Measurements from ENCODE around the gene PARL. TPM values are rescaled to one million over a fixed set of nuclear protein-coding genes. Genes with fewer than 3 reads are reported as not detected.
A peak's percentile ranks its signal among the peaks of the same experiment; 100 is the strongest.

Gene PARL
- polyA plus RNA-seq, 6 donors from 2014 or later = 103 to 142 (median 109) TPM

DNA sequence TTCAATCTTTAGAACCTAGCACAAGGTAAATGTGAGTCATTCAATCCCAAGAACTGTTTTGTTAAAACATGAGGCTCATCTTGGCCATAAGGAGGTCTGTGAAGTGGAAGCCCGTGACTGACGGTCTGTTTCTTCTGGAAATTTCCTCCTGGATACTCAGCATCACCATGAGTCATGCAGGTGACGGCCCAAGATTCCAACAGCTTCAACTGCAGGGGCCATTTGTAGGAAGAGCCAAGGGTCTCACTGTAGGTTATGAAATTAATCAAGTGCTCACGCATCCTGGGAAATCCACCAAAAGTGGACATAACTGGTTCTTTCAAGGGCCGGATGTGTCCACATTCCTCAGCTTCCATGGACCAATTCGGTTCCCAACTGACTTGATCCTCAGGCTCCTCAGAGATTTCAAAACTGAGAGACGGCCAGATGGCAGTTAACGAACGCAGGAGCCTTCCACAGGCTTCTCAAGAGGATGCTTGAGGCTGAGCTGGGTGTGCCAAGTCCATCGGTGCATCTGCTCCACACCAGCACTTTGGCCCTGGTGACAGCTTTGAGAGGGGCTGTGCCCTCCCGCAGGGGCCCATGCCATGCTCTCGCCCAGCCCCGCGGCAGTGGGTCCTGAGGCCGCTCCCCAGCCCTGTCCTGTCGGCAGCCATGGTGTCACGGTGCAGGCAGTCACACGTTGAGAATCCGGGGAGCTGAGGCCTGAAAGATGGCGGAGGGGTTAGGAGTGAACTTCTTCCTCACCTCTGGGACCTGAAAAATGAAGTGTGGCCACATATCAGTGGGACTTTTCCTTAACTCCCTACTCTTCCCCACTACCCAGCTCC, 67.8 kb downstream of the PARL start:
- DNase-seq = no peak
- H3K27me3 Mint-ChIP-seq = no peaks in the 10 kb centered on the region
- ATAC-seq (ENCODE audit: low read depth in 2 of 2) = no peak
- no peak overlapping the region for H3K4me3 Mint-ChIP-seq
- no peaks in the 10 kb centered on the region for H3K4me1 Mint-ChIP-seq
- H3K36me3 Mint-ChIP-seq = peaks cover 8 to 14% of the 10 kb centered on the region in 2 donors
- no peaks in the 10 kb centered on the region for H3K9me3 Mint-ChIP-seq
- peak overlapping the region in 1 of 6 donors; percentile 86 for H3K27ac Mint-ChIP-seq

DNA sequence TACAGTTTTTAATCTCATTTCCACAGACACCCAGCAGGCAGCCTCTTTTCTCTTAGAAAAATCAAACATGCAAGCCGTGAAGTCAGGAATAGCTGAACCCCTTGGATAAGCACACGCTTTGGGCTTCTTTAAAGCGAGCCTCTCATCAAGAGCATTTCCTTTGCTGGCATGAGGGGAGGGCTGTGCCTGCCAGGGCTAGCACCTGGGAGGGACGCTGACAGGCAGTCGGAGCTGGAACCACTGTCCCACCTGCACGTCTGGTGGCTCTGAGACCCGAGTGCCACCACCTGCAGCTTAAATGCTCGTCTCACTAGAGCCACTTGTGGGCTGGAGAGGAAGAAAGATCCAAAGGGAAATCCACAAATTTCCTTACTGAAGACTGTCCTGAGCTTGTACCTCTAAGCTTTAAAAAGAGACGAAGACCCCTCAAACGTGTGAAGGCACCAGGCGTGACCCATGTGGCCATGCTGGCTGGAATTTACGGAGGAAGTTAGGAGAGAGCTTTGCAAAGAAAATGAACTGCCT, 68.7 kb downstream of the PARL start:
- peaks cover 0 to under 1% (median 0%) of the 10 kb centered on the region in 3 donors for H3K4me1 Mint-ChIP-seq
- ATAC-seq (ENCODE audit: low read depth in 2 of 2) = no peak
- no peaks in the 10 kb centered on the region for H3K27me3 Mint-ChIP-seq
- no peak for DNase-seq
- H3K27ac Mint-ChIP-seq = peak overlapping the region in 1 of 6 donors; percentile 56
- no peak overlapping the region for H3K4me3 Mint-ChIP-seq
- H3K36me3 Mint-ChIP-seq = peaks cover 13 to 14% of the 10 kb centered on the region in 2 donors
- H3K9me3 Mint-ChIP-seq = no peaks in the 10 kb centered on the region

DNA sequence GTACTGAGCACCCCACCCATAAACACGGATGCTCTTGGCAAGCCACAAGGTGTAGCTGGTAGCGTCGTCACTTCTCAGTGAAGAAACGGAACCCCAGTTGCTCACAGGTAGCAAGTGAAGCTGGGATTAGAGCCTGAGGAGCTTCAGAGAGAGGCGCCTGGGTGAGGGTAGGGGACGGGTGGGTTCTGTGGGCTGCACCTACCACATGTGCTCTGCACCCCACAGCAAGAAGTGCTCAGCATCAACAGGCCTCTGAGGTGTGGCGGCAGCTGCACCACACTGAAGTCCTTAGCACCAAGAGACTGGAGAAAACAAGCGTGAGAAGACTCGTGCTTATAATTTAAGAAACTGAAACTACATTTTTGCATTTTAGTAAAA, 69.1 kb downstream of the PARL start:
- no peaks in the 10 kb centered on the region for H3K9me3 Mint-ChIP-seq
- peaks cover 14 to 18% of the 10 kb centered on the region in 2 donors for H3K36me3 Mint-ChIP-seq
- no peak for ATAC-seq (ENCODE audit: low read depth in 2 of 2)
- no peak for DNase-seq
- H3K27ac Mint-ChIP-seq = no peak overlapping the region
- no peaks in the 10 kb centered on the region for H3K27me3 Mint-ChIP-seq
- H3K4me1 Mint-ChIP-seq = peaks cover 0 to 3% (median 0%) of the 10 kb centered on the region in 3 donors
- H3K4me3 Mint-ChIP-seq = no peak overlapping the region

DNA sequence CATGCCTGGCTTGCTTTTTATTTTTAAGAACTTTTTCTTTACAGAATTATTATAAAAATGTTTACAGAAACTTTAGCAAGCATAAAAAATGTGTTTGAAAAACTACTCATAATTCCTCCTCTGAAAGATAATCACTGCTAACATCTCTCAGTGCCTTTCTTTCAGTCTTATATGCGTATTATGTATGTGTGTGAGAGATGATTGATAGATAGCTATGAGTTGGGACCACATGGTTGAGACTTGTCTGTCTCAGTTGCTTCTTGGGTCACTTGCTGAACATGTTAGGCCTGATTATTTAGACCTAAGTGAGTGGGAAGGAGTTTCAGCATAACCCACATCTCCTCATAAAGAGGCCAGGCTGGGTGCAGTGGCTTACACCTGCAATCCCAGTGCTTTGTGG, 70.4 kb downstream of the PARL start:
- DNase-seq (no peak), ATAC-seq (ENCODE audit: low read depth in 2 of 2) (no peak)
- Mint-ChIP-seq H3K27me3 (no peaks in the 10 kb centered on the region), H3K27ac (peak overlapping the region in 1 of 6 donors; percentile 1), H3K4me1 (peaks cover 0 to 3% (median 2%) of the 10 kb centered on the region in 3 donors), H3K9me3 (no peaks in the 10 kb centered on the region), H3K36me3 (peaks cover 15 to 31% of the 10 kb centered on the region in 2 donors), H3K4me3 (no peak overlapping the region)

DNA sequence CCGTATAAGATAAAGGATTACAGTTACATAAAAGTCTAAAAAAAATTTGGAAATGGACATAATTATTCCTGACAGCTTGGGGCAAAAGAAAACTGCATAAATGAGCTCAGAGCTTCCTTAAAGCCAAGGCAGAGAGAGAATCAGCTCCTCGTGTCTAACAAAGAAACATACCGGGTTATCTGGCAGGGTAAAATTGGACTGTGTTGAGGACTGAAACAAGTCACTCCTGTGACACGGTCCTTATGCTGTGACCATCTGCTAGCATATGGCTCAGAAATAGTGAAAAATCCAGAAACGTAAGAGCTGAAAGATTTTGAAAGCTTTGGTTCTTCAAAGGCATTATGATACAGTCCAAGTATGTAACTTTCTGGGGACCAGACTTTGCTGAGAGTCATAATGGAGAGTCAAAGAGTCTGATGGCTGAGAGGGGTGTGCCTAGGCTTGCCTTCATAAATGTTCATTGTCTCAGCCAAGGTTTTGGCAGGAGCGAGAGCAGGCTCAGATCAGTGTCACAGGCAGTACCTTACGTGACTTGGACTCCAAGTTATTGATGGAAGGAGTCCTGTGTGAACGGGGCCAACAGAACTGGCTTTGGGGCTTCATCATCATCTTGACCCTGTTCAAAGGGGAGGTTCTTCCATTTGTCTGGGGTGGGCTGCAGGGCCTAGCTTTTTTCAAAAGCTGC, 71.8 kb downstream of the PARL start:
- ATAC-seq (ENCODE audit: low read depth in 2 of 2) (no peak), DNase-seq (no peak)
- Mint-ChIP-seq H3K27me3 (no peaks in the 10 kb centered on the region), H3K36me3 (peaks cover 22 to 31% of the 10 kb centered on the region in 2 donors), H3K9me3 (no peaks in the 10 kb centered on the region), H3K4me3 (no peak overlapping the region), H3K27ac (peak overlapping the region in 2 of 6 donors; percentile 24 to 27), H3K4me1 (peaks cover 0 to 3% (median 2%) of the 10 kb centered on the region in 3 donors)

DNA sequence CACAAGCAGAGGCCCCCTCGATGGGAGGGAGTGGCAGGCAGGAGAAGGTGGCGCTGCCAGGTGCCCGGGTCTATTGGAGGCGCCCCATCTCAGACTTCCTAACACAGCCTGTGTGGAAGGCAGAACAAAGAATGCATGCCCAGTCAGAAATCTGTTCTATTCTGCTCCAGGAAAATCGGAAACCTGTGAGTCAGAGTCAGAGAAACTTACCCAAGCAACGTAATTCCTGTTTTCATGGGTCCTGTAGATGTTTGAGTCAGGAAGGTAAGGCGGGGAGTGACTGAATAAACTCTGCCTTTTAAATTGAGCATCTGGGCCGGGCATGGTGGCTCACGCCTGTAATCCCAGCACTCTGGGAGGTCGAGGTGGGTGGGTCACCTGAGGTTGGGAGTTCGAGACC, 73.0 kb downstream of the PARL start:
- Mint-ChIP-seq H3K27me3 (no peaks in the 10 kb centered on the region), H3K27ac (no peak overlapping the region), H3K9me3 (no peaks in the 10 kb centered on the region), H3K4me1 (peaks cover 0 to 3% (median 2%) of the 10 kb centered on the region in 3 donors), H3K4me3 (no peak overlapping the region), H3K36me3 (peaks cover 29 to 41% of the 10 kb centered on the region in 2 donors)
- no peak for ATAC-seq (ENCODE audit: low read depth in 2 of 2)
- DNase-seq = no peak

DNA sequence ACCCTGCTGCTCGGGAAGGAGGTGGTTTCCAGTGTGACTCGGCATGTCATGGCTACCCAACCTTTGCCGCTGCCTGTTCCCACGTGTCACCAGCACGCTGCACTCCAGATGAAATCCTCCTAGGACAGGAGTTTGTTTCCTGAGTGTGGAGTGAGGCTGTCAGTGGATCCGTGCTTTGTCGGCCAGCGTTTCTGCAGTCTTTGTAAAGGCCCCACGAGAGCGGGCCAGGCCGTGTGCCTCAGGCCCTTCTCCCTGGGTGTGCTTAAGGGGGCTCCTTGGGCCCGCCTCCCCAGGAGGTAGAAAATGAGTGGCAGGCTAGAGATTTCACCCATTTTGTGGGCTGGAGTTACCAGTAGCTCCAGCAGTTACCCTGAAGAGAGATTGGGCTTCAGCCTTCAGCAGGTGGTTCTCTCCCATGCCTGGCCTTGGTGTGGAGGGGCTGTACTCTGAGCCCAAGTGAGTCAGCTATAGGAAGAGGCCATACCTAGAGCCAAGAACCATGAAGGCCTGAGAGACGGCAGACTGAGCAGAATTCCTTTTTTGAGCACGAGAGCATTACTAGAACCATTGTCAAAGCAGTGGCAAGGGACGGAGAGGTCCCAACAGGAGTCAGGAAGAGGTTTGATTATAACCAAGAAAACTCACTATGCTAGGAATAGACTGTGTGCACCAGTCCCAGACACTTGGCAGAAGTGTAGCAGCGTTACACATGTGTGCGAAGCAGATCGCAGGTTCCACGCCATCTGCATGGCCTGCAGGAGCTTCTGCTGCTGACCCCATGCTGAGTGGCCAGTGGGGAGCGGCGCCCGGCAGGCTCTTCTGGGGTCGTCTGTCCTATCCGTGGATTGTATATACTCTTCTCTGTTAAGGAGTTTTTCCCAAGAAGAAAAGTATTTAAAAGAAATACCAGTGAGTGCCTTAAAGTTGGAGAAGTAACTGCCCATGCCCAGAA, 73.8 kb downstream of the PARL start:
- H3K36me3 Mint-ChIP-seq = peaks cover 27 to 38% of the 10 kb centered on the region in 2 donors
- H3K27me3 Mint-ChIP-seq = no peaks in the 10 kb centered on the region
- H3K4me1 Mint-ChIP-seq = peaks cover 0 to 3% (median 2%) of the 10 kb centered on the region in 3 donors
- peak overlapping the region in 1 of 6 donors; percentile 23 for H3K27ac Mint-ChIP-seq
- ATAC-seq (ENCODE audit: low read depth in 2 of 2) (no peak), DNase-seq (no peak)
- no peak overlapping the region for H3K4me3 Mint-ChIP-seq
- H3K9me3 Mint-ChIP-seq = no peaks in the 10 kb centered on the region

DNA sequence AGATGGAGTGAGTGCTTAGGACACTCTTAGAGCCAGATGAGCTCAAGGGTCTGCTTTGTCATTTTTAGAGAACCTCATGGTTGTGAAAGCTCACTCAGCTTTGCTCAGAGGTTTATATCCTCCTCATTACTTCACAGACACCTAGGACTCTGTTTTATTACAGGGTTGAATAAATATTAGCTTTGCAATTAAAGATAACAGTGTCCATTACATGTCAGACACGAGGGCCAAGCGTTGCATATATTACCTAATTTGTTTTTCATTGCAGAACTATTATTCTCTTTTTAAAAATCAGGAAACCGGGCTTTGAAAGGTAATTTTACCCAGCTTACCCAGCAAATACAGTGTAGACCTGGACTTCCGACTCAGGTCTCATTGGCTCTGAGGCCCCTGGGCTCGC, 75.4 kb downstream of the PARL start:
- H3K4me1 Mint-ChIP-seq = peaks cover 0 to 3% (median 2%) of the 10 kb centered on the region in 3 donors
- H3K27ac Mint-ChIP-seq = no peak overlapping the region
- ATAC-seq (ENCODE audit: low read depth in 2 of 2) (no peak), DNase-seq (no peak)
- no peaks in the 10 kb centered on the region for H3K27me3 Mint-ChIP-seq
- H3K36me3 Mint-ChIP-seq = peaks cover 29 to 38% of the 10 kb centered on the region in 2 donors
- H3K4me3 Mint-ChIP-seq = no peak overlapping the region
- H3K9me3 Mint-ChIP-seq = no peaks in the 10 kb centered on the region

DNA sequence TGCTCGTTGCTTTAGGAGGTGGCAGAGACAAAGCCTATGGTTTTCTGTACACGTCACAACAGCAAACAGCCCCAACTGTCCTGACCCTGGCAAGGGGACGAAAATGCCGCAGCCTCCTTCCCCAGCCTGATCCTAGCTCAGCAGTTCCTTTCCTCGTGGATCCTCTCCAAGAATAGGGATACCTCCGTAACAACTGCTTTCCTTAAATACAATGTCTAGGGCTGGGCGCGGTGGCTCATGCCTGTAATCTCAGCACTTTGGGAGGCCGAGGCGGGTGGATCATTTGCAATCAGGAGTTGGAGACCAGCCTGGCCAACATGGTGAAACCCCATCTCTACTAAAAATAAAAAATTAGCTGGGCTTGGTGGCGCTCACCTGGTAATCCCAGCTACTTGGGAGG, 76.3 kb downstream of the PARL start:
- Mint-ChIP-seq H3K4me1 (peaks cover 0 to 3% (median 2%) of the 10 kb centered on the region in 3 donors), H3K27me3 (no peaks in the 10 kb centered on the region), H3K9me3 (no peaks in the 10 kb centered on the region), H3K4me3 (no peak overlapping the region), H3K36me3 (peaks cover 38 to 47% of the 10 kb centered on the region in 2 donors), H3K27ac (peak overlapping the region in 1 of 6 donors; percentile 87)
- no peak for DNase-seq
- no peak for ATAC-seq (ENCODE audit: low read depth in 2 of 2)

DNA sequence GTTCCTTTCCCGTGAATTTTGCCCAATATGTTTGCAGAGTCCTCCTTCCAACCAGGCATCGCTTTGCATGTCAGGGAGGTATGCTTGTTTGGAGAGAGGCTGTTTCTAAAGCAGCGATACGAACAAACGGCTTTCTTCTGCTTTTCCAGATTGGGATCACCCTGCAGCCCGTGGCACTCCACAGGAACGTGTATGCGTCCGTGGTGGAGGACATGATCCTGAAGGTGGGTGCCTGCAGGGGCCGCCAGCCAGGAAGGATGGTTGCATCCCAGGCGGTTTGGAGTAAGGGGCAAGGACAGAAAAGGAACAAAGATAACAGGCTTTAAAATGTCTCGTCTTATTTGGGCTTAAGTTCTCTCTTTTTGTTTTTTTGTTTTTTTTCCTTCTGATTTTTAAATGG, 76.8 kb downstream of the PARL start:
- peaks cover 35 to 52% of the 10 kb centered on the region in 2 donors for H3K36me3 Mint-ChIP-seq
- H3K4me1 Mint-ChIP-seq = peaks cover 0 to 3% (median 2%) of the 10 kb centered on the region in 3 donors
- DNase-seq = no peak
- no peaks in the 10 kb centered on the region for H3K9me3 Mint-ChIP-seq
- peak overlapping the region in 1 of 6 donors; percentile 87 for H3K27ac Mint-ChIP-seq
- no peak overlapping the region for H3K4me3 Mint-ChIP-seq
- no peaks in the 10 kb centered on the region for H3K27me3 Mint-ChIP-seq
- ATAC-seq (ENCODE audit: low read depth in 2 of 2) = no peak

DNA sequence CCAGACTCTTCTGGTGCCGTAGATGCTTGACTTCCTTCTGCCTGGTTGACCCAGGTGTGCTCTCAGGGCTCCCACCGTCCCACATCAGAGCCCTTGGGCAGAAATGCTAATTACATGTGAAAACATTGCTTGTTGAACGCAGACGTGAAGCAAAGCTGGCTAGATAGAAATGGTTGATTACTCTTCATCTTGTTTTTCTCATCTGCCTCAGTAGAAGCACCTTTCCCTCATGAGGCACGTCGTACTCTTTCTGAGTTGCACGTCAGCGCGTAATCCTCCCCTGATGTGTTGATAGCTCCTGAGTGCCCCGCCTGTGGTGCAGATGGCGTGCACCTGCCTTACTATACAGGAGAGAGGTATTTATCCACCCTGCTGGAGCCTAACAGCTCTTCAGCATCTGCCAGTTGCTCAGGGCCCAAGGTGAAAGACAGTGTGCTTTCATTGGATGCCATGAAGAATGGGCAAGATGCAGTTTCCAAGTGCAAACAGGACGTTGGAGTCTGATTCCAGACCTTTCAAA, 77.4 kb downstream of the PARL start:
- H3K36me3 Mint-ChIP-seq = peaks cover 37 to 55% of the 10 kb centered on the region in 2 donors
- no peak overlapping the region for H3K4me3 Mint-ChIP-seq
- H3K9me3 Mint-ChIP-seq = no peaks in the 10 kb centered on the region
- DNase-seq = no peak
- H3K27ac Mint-ChIP-seq = no peak overlapping the region
- ATAC-seq (ENCODE audit: low read depth in 2 of 2) = no peak
- H3K27me3 Mint-ChIP-seq = no peaks in the 10 kb centered on the region
- H3K4me1 Mint-ChIP-seq = peaks cover 0 to 3% (median 2%) of the 10 kb centered on the region in 3 donors

DNA sequence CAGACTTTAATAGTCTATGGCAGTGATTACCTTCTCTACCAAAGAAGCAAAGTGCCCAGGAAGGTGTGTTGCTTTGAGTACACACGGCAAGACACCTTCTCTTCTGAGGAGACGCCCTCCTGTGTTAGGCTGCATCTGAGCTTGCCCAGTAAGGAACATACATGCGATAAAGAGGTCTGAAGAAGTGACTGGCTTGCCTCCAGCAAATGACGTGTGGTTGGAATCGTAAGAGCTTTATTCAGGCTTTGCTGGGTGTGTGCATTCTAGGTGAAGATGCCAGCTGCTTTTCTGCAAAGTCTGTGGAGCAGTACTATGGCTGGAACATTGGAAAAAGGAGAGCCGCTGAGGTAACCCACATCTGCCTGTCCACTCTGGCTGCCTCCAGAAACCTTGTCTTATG, 81.7 kb downstream of the PARL start:
- Mint-ChIP-seq H3K9me3 (no peaks in the 10 kb centered on the region), H3K4me1 (no peaks in the 10 kb centered on the region), H3K36me3 (peaks cover 46 to 51% of the 10 kb centered on the region in 2 donors), H3K4me3 (no peak overlapping the region), H3K27ac (no peak overlapping the region), H3K27me3 (no peaks in the 10 kb centered on the region)
- DNase-seq (no peak), ATAC-seq (ENCODE audit: low read depth in 2 of 2) (no peak)

DNA sequence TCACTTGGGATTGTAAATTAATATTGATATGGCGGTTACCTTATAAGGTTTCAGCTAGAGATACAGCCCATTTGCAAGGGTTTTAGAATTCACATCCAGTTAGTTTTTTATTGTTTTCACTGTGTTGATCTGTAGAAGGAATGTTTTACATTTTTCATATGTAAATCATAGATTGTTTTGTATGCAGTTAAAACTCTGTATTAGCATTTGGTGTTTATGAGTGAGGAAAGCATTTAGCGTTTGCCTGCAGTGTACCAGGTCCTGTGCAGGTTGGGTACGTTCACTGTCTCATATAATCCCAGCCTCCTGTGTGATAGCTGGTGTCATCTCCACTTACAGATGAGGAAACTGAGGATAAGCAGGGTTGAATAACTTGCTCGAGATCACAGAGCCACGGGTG, 83.1 kb downstream of the PARL start:
- Mint-ChIP-seq H3K36me3 (peaks cover 39 to 40% of the 10 kb centered on the region in 2 donors), H3K4me3 (no peak overlapping the region), H3K9me3 (no peaks in the 10 kb centered on the region), H3K27ac (no peak overlapping the region), H3K4me1 (no peaks in the 10 kb centered on the region), H3K27me3 (no peaks in the 10 kb centered on the region)
- no peak for ATAC-seq (ENCODE audit: low read depth in 2 of 2)
- no peak for DNase-seq

All from naive B cell (primary cell).